T-helper 1 cell treated with Interleukin-12 subunit alpha and Interleukin-12 subunit beta and Interleukin-4 antibody, amounts not matched to agents 30 ng/mL and 1 ng/mL, for 36 hours (primary cell): Measurements from ENCODE around the gene IGSF8. TPM values are rescaled to one million over a fixed set of nuclear protein-coding genes. Genes with fewer than 3 reads are reported as not detected.
"Not testable (repeated sequence)": the region's sequence is repeated elsewhere in the genome, so short reads cannot be mapped to it uniquely, and the experiment has no call there.

Experiments
- intact Hi-C: fragments of 100-400 bp; cut with micrococcal nuclease; formaldehyde crosslinking; loops from one replicate; pipeline ENCODE4 v1.15.1; 2024
- total RNA-seq: library from RNA; stranded (reverse); gene quantifications from 2 replicates; pipeline ENCODE4 v1.2.3, GENCODE V29; 2022

Gene IGSF8
- total RNA-seq, 1 donor from 2014 or later: 27.8 TPM

DNA sequence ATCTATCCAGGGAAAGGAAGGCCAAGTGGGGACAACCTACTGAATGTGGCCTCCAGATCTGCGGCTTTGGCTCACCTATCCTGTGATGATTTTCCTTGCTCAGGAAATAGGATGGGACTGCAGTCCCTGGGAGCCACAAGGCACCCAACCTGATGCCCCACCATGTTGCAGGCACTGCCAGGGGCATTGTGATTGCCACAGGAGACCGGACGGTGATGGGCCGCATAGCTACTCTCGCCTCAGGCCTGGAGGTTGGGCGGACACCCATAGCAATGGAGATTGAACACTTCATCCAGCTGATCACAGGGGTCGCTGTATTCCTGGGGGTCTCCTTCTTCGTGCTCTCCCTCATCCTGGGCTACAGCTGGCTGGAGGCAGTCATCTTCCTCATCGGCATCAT, 29.0 kb upstream of the IGSF8 start:
- intact Hi-C loops: no loop called here

- intact Hi-C loops: not testable (repeated sequence)
These were observed 27.9 kb upstream of the IGSF8 start for GRCh38 chr1:160126342-160126741.

DNA sequence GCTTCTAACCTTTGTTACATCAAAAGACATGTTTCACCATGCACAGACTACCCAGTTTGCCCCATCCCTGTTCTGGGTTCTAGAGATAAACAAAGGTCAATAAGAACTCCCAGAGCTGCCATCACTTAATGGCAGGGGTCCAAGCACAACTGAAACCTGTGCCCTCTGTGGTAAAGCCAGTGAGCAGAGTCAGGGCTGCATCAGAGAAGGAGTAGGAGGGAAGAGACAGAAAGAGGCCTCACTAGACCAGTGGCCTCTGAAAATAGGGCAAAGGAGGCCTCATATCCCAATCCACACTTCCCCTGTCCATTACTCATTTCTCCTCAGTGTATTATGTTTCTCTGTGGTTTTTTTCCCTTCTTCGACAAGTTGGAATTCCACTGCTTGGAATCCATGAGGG, 27.3 kb upstream of the IGSF8 start:
- intact Hi-C loops: no loop called here

GRCh38 chr1:160124705-160125478, 26.5 kb upstream of the IGSF8 start:
- intact Hi-C loops: no loop called here

DNA sequence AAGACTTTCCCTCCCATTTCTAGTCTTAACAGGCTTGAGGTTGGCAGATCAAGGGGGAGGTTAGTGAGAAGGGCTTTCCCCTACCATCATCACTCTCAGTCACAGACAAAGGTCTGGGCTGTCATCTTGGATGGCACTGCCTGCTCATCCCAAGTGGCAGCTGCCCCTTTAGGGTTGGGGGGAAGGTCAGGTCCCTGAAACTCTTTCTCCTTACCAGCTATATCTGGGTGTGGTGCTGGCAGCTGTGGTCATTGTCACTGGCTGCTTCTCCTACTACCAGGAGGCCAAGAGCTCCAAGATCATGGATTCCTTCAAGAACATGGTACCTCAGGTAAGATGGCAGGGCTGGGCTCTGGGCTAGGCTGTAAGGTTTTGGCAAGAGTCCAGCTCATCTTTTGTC, 25.3 kb upstream of the IGSF8 start:
- intact Hi-C loops: no loop called here

DNA sequence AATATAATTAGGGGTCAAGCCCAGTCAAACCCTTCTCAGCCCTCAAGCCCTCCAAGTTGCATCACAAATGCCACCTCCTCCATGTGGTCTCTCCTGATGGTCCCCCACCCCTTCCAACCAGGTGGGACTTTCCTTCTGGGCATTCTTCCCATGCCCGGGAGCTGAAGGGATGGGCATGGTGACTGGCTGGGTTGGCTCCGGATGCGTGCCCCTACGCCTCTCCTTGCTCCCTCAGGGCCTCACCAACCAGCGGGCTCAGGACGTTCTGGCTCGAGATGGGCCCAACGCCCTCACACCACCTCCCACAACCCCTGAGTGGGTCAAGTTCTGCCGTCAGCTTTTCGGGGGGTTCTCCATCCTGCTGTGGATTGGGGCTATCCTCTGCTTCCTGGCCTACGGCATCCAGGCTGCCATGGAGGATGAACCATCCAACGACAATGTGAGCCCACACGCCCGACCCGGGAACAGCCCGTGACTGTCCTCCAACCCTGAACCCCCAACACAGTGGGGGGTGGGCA, 24.6 kb upstream of the IGSF8 start:
- intact Hi-C loops: no loop called here

DNA sequence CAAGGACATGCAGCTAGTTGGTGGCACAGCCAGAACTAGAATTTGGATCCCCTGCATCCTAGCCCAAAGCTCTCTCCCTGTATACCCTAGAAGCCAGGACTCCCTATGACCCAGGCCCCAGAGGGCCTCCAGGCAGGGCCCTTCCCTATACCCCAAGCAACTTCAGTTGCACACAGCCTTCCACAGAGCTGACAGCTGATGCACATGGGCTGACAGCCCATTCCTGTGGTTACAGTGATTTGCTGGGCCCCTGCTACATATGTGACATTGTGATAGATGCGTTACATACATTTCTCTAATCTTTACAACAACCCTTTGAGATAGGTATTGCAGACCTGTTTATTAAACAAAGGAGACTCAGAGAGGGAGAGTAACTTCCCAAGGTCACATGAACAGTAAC, 23.0 kb upstream of the IGSF8 start:
- intact Hi-C loops: no loop called here

DNA sequence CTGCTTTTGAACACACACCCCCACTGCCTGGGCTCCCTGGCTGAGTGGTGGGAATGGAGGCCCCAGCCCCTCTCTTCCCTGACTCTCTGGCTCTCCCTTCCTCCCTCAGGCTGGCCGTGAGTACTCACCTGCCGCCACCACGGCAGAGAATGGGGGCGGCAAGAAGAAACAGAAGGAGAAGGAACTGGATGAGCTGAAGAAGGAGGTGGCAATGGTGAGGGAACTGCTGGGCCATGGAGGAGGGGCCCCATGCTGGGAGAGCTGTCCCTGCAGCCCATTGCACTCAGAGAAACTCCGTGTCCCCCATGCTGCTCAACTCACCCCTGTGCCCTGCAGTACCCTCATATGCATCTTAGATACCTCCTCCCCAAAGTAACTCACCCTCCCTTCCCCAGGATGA, 22.4 kb upstream of the IGSF8 start:
- intact Hi-C loops: no loop called here

GRCh38 chr1:160118928-160119327, 20.5 kb upstream of the IGSF8 start:
- intact Hi-C loops: no loop called here

DNA sequence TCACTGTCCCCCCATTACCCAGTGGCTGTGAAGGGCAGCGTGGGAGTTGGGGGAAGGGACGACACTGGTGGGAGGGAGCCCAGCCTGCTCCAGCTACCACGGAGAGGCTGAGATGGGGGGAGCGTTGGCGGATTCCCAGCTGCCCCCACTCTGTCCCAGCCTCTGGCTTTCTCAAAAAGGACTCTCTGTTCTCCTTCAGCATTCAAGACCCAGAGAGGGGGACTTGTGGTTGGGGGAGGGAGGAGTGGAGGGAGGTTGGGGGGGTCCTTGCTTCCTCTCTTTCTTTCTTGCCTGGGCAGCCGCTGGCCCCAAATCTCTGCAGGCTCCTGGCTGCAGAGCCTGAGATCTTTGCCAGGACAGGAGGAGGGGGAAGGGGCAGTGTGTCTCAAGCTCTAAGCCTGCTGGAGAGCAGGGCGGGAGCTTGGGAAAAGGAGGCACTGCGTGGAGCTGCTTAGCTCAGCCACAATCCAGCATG, 19.3 kb upstream of the IGSF8 start:
- intact Hi-C loops: no loop called here

- intact Hi-C loops: no loop called here
These were observed 18.9 kb upstream of the IGSF8 start for GRCh38 chr1:160117300-160117699.

DNA sequence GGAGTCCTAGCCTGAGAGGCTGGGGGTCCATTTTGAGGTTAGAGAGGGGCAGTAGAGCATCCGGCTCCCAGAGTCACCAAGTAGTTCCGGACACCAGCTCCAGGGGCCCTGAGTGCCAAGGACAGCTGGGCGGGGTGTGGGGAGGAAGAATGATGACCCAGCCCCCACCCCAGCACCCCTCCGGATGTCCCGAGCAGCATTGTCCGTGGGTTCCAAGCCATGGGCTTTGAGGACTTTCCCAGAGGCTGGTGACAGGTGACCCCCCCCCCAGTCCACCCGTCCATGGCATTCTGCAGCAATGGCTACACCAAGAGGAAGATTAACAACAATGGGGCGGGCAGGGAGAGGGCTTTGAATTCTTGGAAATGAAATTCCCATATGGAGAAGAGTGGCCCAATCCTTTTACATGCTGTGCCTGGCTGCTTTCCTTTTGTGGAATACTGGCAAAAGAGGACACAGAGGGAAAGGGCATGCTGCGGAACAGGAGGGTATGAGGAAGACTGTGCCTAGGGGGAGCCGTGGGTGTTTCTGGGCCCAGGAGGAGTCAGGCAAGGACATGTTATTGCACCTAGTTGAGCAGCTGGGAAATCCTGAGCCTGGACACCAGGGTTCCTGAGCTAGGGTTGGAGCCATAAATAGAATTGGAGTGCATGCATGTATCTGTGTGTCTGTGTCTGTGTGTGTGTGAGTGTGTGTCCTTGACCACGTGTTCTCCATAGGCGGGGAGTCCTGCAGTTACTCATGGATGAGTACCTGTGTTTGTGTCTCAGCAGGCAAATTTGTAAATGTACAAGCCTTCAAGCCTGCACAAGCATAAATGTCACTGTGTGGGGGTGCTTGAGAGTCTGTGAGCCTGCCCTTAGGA, 18.1 kb upstream of the IGSF8 start:
- intact Hi-C loops: no loop called here

- intact Hi-C loops: no loop called here
These were observed 17.3 kb upstream of the IGSF8 start, which contains the start of gene ATP1A2 for GRCh38 chr1:160115545-160116282. Gene ATP1A2 (plus strand): TSS chr1:160115759. CDS start chr1:160115862, 103 bp downstream.

GRCh38 chr1:160114085-160114484, 15.7 kb upstream of the IGSF8 start:
- intact Hi-C loops: no loop called here

DNA sequence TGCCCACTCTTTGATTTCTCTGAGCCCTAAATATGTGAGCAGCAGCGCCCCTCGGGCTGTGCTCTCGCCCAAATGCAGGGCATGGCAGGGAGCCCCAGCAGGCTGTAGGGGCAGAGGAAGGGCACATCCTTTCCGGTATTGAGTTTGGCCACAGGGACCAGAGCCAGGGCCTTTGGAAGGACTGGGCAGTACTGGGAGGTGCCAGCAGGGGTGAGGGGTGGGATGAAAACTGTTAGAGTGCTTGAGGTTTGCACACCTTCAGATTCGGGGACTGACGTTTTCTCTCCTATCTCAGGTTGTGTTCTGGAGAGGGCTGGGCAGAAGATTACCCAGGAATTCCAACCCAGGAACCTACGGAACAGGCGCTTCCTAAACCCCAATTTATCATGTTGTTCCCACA, 15.0 kb upstream of the IGSF8 start:
- intact Hi-C loops: no loop called here

DNA sequence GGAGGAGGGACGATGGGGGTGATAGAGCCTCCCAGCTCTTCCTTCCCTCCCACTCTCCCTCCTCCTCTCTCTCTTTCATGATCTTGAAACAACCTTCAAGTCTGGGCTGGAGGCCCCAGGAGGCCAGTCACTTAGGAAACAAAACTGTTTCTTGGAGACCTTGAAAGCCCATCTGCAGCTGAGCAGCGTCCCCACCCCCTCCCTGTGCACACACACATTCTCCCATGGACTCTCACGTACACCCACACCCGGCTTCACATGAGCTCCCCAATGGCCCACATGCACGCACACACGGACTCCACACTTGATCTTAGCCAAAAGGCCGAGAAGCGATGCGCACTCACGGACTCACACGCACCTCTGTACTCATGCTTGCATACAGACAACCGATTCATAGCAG, 13.9 kb upstream of the IGSF8 start:
- intact Hi-C loops: no loop called here

DNA sequence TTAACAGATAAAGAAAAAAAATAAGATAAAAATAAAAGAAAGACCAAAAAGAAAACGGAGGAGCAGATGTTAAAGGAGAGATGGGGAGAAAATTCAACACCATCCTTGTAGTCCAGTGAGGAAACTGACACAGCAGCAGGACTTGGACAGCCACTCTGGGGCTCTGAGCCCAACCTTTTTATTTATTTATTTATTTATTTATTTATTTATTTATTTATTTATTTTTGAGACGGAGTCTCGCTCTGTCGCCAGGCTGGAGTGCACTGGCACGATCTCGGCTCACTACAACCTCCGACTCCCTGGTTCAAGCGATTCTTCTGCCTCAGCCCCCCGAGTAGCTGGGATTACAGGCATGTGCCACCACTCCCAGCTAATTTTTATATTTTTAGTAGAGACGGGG, 13.0 kb upstream of the IGSF8 start:
- intact Hi-C loops: not testable (repeated sequence)

GRCh38 chr1:160109686-160110085, 11.3 kb upstream of the IGSF8 start:
- intact Hi-C loops: loop anchor here (1.0 kb wide), 1 partner anchor 143 kb away; no protein-coding TSS in a partner anchor

DNA sequence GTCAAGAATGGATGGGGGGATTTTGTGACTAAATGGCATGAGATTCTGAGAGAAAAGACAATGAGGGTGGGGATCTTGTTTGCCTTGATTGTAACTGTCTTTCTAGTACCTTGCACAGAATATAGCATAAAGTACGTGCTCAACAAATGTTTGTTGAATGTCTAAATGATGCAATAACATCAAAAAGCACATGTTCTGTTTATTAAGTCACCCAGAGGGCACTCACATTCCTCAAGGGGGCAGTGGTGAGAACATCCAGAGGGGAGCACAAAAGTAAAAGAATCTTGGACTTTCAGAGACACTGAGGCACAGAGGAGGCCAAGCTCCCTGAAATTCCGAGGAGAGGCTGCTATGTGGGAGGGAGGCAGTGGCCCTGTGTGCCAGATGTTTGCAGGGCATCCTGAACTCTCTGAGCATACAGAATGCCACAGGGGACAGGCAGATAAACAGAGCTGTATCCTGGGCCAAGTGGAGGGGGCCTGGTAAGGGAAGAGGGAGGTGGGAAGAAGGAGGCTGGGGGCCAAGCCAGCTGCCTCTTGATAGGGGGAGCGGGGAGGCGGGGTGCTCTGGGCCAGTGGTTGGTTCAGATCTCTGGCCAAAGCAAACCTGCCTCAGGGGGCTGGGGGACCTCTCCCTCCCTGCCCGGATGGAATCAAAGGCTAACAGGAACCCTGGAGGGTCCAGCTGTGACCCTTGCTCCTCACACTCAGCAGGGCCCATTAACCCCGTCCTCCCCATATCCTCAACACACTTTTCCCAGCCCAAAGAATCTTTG, 10.7 kb upstream of the IGSF8 start:
- intact Hi-C loops: loop anchor here (1.0 kb wide), 1 partner anchor 143 kb away; no protein-coding TSS in a partner anchor

DNA sequence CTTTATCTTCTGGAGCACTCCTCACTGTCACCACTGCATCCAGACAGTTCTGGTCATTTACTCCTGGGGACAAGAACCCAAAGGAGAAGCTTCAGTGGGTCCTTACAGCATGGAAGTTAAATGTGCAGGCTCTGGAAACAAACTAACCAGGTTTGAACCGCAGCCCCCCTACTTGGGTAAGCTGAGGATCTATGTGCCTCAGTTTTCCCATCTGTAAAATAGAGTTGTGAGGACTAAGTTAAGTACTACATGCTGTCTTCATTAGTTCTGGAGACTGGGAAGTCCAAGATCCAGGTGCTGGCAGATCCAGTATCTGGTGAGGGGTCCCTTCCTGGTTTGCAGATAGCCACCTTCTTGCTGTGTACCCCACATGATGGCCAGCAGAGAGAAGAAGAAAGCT, 9.1 kb upstream of the IGSF8 start:
- intact Hi-C loops: no loop called here

DNA sequence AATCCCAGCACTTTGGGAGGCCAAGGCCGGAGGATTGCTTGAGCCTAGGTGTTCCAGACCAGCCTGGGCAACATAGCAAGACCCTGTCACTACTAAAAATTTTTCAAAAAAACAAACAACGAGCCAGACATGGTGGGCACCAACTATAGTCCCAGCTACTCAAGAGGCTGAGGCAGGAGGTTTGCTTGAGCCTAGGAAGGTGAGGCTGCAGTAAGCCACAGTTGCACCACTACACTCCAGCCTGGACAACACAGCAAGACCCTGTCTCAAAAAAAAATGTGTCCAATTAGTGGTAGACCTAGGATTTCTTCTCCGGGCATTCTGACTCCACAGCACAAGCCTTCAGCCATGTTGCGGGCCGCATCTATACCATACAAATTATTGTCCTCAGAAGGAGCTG, 6.7 kb upstream of the IGSF8 start:
- intact Hi-C loops: no loop called here
